Activated CD8-positive, alpha-beta memory T cell treated with anti-CD3 and anti-CD28 coated beads, Interleukin-2, amount 50 U/mL, for 1 hour (primary cell): ENCODE data around the gene FGF3.

Experiments
- DNase-seq: peaks from one replicate; pipeline ENCODE4 v3.0.0-alpha.2; 2020; ENCODE audit errors: extremely low read depth

Gene FGF3

GRCh38 chr11:69825037-69825834, 6.0 kb upstream of the FGF3 start:
- DNase-seq: no peak

GRCh38 chr11:69823641-69824265, 4.5 kb upstream of the FGF3 start:
- DNase-seq: no peak

- no peak for DNase-seq
These were observed 3.7 kb upstream of the FGF3 start for GRCh38 chr11:69822676-69823494.

GRCh38 chr11:69821511-69822040, 2.4 kb upstream of the FGF3 start:
- DNase-seq: no peak

- no peak for DNase-seq
These were observed 1.2 kb upstream of the FGF3 start for GRCh38 chr11:69820441-69820840.

GRCh38 chr11:69819541-69820070, 390 bp upstream of the FGF3 start:
- DNase-seq: no peak

- no peak for DNase-seq
These were observed 999 bp downstream of the FGF3 start for GRCh38 chr11:69818231-69818602.

GRCh38 chr11:69817265-69818230, 1.7 kb downstream of the FGF3 start:
- DNase-seq: no peak

- no peak for DNase-seq
These were observed 2.5 kb downstream of the FGF3 start for GRCh38 chr11:69816671-69817070.

GRCh38 chr11:69815973-69816372, 3.2 kb downstream of the FGF3 start:
- DNase-seq: no peak

- DNase-seq: no peak
These were observed 4.3 kb downstream of the FGF3 start for GRCh38 chr11:69814902-69815301.

- no peak for DNase-seq
These were observed 4.8 kb downstream of the FGF3 start for GRCh38 chr11:69814411-69814810.

- DNase-seq: no peak
These were observed 5.4 kb downstream of the FGF3 start for GRCh38 chr11:69813839-69814238.

- no peak for DNase-seq
These were observed 6.3 kb downstream of the FGF3 start for GRCh38 chr11:69812946-69813345.

- DNase-seq: no peak
These were observed 7.0 kb downstream of the FGF3 start for GRCh38 chr11:69812256-69812655.

GRCh38 chr11:69811431-69811830, 7.8 kb downstream of the FGF3 start:
- DNase-seq: no peak

GRCh38 chr11:69810289-69811118, 8.7 kb downstream of the FGF3 start:
- no peak for DNase-seq

- no peak for DNase-seq
These were observed 10.5 kb downstream of the FGF3 start for GRCh38 chr11:69808667-69809086.

- no peak for DNase-seq
These were observed 12.0 kb downstream of the FGF3 start for GRCh38 chr11:69807106-69807815.
